GM12892 (cell line): ENCODE data around the gene RBMS3.

Experiments
- POLR2A ChIP-seq: IDR thresholded peaks from 2 replicates; pipeline ENCODE4 v1.6.1; 2011; ENCODE audit warnings: low read depth, low read length, control low read depth
- POLR2AphosphoS5 ChIP-seq: IDR thresholded peaks from 2 replicates; pipeline ENCODE4 v1.6.1; 2011; ENCODE audit warnings: low read depth, low read length, control low read depth
- TAF1 ChIP-seq: IDR thresholded peaks from 2 replicates; pipeline ENCODE4 v1.6.1; 2011; ENCODE audit warnings: low read depth, mild to moderate bottlenecking, control low read depth, low read length, borderline replicate concordance

DNA sequence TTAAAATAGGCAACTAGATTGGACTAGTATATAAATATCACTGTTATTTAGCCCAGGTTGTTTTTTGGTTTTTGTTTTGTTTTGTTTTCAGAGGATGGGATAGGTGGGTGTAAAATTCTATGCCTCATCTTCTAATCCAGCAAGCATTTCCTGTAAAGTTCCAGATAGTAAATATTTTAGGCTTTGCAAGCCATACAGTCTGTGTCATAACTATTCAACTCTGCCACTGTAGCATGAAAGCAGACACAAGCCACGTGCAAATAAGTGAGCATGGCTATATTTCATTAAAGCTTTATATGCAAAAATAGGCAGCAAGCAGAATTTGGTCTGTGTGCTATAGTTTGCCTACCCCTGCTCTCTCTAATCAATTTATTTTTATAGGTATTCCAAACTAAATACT is 668.3 kb downstream of the RBMS3 start:
- TF ChIP-seq POLR2AphosphoS5 = no peak
- TF ChIP-seq POLR2A = no peak
- TF ChIP-seq TAF1 = no peak
